Measurements from ENCODE around the gene TFPI. TPM values are rescaled to one million over a fixed set of nuclear protein-coding genes. Genes with fewer than 3 reads are reported as not detected.

The TFPI gene
- total and polyA plus RNA-seq, 2 of the 8 experiments (the other 6 are each of a cell fraction or from before 2014, with no cell fraction given) = 2.0 to 7.1 TPM

DNA sequence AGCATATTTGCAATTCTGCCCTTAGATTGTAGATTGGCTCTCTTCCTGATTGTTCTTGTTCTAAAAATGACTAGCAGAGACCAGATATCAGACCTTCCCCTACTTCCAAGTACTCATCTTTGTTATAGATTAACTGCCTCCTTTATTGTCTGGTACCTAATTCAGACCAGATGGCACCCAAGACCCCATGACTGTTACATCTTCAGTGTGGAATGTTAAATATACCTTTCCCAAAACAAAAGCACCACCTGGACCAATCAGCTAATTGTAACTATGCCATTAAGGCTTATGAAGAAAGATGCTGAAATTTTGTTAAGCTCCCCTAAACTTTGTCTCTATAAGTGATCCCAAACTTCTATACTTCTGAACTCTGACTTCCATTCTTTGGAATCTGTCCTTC lies 12.0 kb upstream of the TFPI start:
- Histone ChIP-seq H4K91ac (replicated peaks; ENCODE audit: insufficient read length, low read length) (no peak overlapping the region), H3K4ac (replicated peaks; ENCODE audit: insufficient read length, low read depth, low read length) (no peak overlapping the region), H3K23me2 (ENCODE audit: low read depth, low read length) (no peaks in the 10 kb centered on the region; the same call in 1 of the 2 replicates), H3K4me3 (ENCODE audit: extremely low read depth in 1 of 4, insufficient read depth in 2 of 4, low read depth in 3 of 4, low read length in 4 of 4) (peak overlapping the region in 2 of 4 experiments; percentile 49 to 61; a peak in 3 of 8 replicates), H4K5ac (ENCODE audit: insufficient read length, low read depth, low read length) (no peak overlapping the region), H3K18ac (ENCODE audit: extremely low read depth, low read length) (no peak overlapping the region), H2BK15ac (ENCODE audit: low read length) (no peak overlapping the region; the same call in 1 of the 2 replicates), H2BK120ac (replicated peaks; ENCODE audit: low read depth, low read length) (peak overlapping the region; percentile 30), H2BK5ac (ENCODE audit: low read depth, low read length) (peak overlapping the region; percentile 32; the same call in 1 of the 2 replicates), H3K79me1 (ENCODE audit: low read depth, low read length) (no peaks in the 10 kb centered on the region), H3K9ac (replicated peaks in 1 of 4; ENCODE audit: extremely low read depth in 1 of 4, low read depth in 3 of 4, low read length in 3 of 4) (no peak overlapping the region), H3K79me2 (ENCODE audit: control insufficient read depth in 1 of 2, insufficient read depth in 2 of 2, low read length in 2 of 2) (peaks cover 0 to 27% of the 10 kb centered on the region in 2 experiments; a peak in 3 of 4 replicates), H3K23ac (ENCODE audit: insufficient read length) (no peak overlapping the region), H3K14ac (ENCODE audit: insufficient read length) (no peak overlapping the region), H2AK5ac (ENCODE audit: low read depth, low read length) (no peak overlapping the region), H3K4me2 (ENCODE audit: insufficient read depth in 1 of 2, low read depth in 2 of 2, low read length in 2 of 2) (peak overlapping the region; percentile 41 to 53), H3K4me1 (replicated peaks in 1 of 4; ENCODE audit: control insufficient read depth in 3 of 4, insufficient read depth in 4 of 4, low read length in 3 of 4) (peaks cover 0 to 7% (median 0%) of the 10 kb centered on the region in 4 experiments; a peak in 2 of 7 replicates), H2BK20ac (ENCODE audit: low read length) (no peak overlapping the region), H4K20me1 (replicated peaks in 1 of 2; ENCODE audit: control insufficient read depth in 1 of 2, insufficient read depth in 2 of 2, low read length in 2 of 2) (no peaks in the 10 kb centered on the region), H2BK12ac (ENCODE audit: low read depth, low read length) (no peak overlapping the region), H3K36me3 (ENCODE audit: control insufficient read depth in 2 of 4, insufficient read depth in 4 of 4, low read length in 3 of 4) (peaks cover 0 to 4% (median 0%) of the 10 kb centered on the region in 4 experiments; a peak in 3 of 8 replicates), H4K8ac (ENCODE audit: extremely low read depth, insufficient read depth, low read length) (no peak overlapping the region), H3K27me3 (replicated peaks in 1 of 4; ENCODE audit: control insufficient read depth in 3 of 4, extremely low read depth in 1 of 4, insufficient read depth in 3 of 4, low read length in 3 of 4) (no peaks in the 10 kb centered on the region), H2AFZ (ENCODE audit: low read length) (no peak overlapping the region), H3K9me3 (ENCODE audit: insufficient read depth in 2 of 2, low read depth in 1 of 2, low read length in 1 of 2) (no peaks in the 10 kb centered on the region), H3K56ac (replicated peaks; ENCODE audit: insufficient read length, low read depth, low read length) (peak overlapping the region; percentile 4), H3K27ac (ENCODE audit: low read depth, low read length) (no peak overlapping the region)
- no peak for FAIRE-seq
- ChIA-PET CTCF (ENCODE audit: partially characterized antibody) (interaction anchor here (1.0 to 6.2 kb wide), 4 partner anchors 13 to 69 kb away, joined by 3 to 36 read pairs (median 21); no protein-coding TSS in a partner anchor), POLR2A (ENCODE audit: partially characterized antibody) (interaction anchor here (0.7 to 1.9 kb wide), 3 partner anchors 11 to 46 kb away, joined by 3 to 6 read pairs (median 4); no protein-coding TSS in a partner anchor)
- DNase-seq (ENCODE audit: low read depth in 1 of 2, low spot score in 2 of 2) = no peak
- TF ChIP-seq SP4 (IDR thresholded peaks at IDR 0.05; ENCODE audit: low read length) (no peak), GTF2F1 (IDR thresholded peaks at IDR 0.05; ENCODE audit: borderline replicate concordance, low read depth, low read length) (no peak), CBX5 (IDR thresholded peaks at IDR 0.05; ENCODE audit: low read depth, low read length) (no peak), BRCA1 (IDR thresholded peaks at IDR 0.05; ENCODE audit: low read depth, low read length) (no peak), RBBP5 (IDR thresholded peaks at IDR 0.05; ENCODE audit: borderline replicate concordance, low read depth, low read length) (no peak), E2F6 (IDR thresholded peaks at IDR 0.05) (no peak), GABPA (IDR thresholded peaks at IDR 0.05; ENCODE audit: borderline replicate concordance, insufficient read depth, low read length) (no peak), POLR2AphosphoS5 (IDR thresholded peaks at IDR 0.05; ENCODE audit: low read depth, low read length) (no peak), CEBPB (IDR thresholded peaks at IDR 0.05; ENCODE audit: low read depth, low read length) (no peak), EGR1 (IDR thresholded peaks at IDR 0.05; ENCODE audit: borderline replicate concordance, low read depth, low read length) (no peak), TAF7 (optimal IDR thresholded peaks at IDR 0.05; ENCODE audit: borderline replicate concordance, low read depth, low read length) (no peak), BACH1 (IDR thresholded peaks at IDR 0.05; ENCODE audit: low read length) (no peak), YY1 (IDR thresholded peaks at IDR 0.05; ENCODE audit: low read depth, low read length) (no peak), CTBP2 (IDR thresholded peaks at IDR 0.05; ENCODE audit: borderline replicate concordance, insufficient read depth, insufficient read length, low read length) (no peak), MAFK (IDR thresholded peaks at IDR 0.05; ENCODE audit: low read depth, low read length) (no peak)
